Limb (tissue), 2 donors: Measurements from ENCODE around the gene SBF2.

Experiments
- DNase-seq, 2 donors: peaks; one replicate each; pipeline ENCODE4 v3.0.0-alpha.2; 2016; ENCODE audit errors: extremely low spot score in 2 of 2

Gene SBF2

DNA sequence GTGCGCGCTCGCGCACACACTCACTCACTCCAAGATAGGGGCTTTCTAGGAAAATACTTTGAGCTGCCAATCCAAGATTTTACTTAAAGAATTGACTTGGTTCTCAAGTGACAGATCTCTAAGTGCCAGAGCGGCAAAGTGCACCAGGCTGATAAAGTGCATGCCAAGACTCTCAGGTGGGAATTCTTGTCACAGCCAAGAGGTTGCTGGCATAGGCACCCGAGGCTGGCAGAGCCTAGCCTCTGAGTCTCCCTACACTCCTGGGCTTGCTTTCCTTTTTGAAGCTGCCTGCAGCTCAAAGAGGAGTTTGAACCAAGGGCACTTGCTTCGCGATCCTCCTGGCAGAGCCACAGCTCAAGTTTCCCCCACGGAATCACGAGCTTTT lies 8.3 kb upstream of the SBF2 start:
- no peak for DNase-seq

DNA sequence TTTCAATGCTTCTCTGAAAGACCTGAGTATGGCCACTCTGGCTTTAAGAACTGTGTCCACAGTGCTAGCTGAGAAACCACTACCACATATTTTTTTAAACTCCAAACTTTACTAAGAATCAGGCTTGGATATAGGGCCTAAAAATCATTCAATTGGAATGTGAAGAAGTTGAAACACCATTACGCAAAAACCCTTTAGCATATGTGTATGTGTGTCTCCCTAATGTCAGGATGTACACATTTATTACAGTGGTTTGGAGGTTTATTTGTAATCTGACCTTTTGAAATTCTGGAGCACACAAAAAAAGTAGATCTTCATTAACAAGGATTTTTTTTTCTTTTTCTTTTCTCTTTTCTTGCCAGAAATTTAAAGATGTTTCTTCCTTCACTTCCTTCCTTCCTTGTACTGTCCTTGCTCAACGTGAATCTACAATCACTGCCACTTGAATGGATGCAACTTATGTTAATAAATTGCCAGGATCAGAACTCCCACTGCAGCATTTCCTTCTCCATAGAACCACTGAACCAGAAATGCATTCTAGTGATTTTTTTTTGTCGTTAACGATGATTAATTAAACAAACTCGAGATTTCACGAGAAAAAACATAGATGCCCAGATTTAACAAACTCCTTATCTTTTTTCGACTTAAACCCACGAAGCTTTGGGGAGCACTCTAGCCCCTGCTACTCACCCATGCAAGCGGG lies 7.8 kb upstream of the SBF2 start:
- no peak for DNase-seq

GRCh38 chr11:10298342-10298741 lies 4.3 kb upstream of the SBF2 start:
- DNase-seq: no peak

DNA sequence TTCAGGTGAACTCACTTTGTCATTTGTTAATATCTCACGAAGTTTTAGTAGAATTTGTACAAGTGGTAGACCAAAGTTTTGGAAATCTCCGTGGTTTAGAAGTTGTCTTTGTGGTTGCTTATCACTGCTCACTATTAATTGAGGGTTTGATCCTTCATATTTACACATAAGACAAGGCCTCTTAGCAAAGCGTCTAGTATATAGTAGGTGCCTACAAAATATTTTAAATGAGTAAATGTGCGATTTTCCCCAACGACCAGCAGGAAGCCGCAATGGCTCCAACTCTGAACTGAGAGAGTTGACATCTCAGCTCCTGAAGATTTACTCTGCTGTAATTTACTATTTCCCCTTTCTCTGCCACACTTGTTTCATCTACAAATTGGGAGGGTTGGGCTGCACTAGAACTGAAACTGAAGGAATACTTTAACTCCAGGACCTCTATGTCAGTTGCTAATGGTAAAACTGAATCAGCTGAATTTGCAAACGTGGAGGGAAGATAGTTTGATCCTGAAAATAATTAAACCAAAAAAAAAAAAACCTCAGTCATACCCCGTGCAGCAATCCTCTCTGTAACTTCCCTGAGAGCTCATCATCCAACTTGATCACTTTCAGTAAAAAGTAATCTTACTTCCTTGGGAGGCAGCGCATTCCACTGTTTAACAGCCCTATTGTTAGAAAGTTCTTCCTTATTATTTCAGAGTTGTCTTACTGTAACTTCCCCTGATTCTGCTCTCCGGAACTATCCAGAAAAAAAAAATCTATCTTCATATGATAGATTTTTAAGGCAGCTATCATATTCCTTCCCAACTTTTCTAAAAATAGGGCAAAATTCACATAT lies 1.3 kb upstream of the SBF2 start:
- DNase-seq: no peak

GRCh38 chr11:10294290-10294953 lies 403 bp upstream of the SBF2 start:
- DNase-seq: no peak

DNA sequence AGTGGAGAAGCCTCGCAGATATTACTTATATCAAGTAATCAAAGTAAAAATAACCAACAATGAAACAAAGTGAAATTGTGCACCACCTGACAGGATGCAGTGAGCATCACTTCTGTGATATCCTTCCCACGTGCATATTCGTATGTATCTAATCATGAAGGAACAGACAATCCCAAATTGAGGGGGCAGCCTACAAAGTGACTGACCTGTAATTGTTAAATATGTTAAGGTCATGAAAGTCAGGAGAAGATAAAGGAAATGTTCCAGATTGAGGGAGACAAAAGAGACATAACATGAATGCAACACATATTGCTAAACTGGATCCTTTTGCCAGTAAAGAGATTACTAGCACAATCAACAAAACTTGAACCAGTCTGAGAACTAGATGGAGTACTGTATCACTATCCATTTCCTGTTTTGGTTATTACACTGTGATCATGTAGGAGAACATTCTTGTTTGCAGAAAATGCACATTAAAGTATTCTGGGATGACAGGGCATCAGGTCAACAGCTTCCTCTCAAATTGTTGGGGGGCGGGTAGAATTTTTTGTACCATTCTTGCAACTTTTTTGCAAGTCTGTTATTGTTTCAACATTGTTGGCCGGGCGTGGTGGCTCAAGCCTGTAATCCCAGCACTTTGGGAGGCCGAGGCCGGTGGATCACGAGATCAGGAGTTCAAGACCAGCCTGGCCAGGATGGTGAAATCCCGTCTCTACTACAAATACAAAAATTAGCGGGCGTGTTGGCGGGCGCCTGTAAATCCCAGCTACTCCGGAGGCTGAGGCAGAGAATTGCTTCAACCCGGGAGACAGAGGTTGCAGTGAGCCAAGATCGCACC lies 2.0 kb downstream of the SBF2 start:
- DNase-seq: no peak

GRCh38 chr11:10289765-10290380 lies 4.1 kb downstream of the SBF2 start:
- DNase-seq: no peak

GRCh38 chr11:10288881-10289764 lies 4.9 kb downstream of the SBF2 start:
- DNase-seq: no peak

DNA sequence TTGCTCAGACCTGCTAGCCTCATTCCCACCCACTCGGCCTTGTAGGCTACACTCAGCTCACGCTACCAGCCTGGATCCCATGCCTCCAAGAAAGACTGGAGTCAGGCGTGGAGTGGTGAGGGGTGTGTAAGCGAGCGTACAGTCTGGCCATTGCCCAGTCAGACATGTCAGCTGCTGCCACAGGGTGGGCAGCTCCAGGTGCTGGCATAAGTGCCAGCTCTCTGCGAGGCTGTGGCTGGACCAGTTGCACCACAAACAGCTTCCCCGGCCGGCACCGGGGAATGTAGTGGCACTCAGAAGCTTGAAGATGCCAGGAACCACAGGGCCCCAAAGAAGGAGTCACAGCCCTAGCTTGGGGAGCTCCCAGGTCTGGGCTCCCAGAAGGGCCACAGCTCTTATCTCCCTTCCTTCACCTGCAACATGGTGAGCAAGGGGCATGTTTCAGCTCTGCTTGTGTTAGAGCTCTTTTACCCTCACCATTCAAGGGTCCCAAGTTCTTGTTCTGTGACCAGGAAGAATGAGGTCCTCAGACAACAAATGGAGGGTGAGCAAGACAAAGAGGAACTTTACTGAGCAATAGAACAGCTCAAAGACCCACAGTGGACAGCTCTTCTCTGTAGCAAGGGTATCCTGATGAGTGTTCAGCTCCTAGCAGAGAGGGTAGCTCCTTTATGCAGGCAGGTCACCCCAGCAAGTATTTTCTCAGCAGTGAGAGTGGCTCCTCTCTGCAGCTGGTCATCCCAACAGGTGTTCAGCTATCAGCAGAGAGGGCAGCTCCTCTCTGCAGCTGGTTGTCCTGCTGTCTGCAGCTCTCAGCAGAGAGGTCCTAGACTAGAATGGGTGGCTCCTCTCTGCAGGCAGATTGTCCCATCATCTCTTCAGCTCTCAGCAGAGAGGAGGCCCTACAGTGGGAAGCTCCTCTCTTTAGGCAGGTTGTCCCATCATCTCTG lies 6.0 kb downstream of the SBF2 start:
- DNase-seq: no peak

DNA sequence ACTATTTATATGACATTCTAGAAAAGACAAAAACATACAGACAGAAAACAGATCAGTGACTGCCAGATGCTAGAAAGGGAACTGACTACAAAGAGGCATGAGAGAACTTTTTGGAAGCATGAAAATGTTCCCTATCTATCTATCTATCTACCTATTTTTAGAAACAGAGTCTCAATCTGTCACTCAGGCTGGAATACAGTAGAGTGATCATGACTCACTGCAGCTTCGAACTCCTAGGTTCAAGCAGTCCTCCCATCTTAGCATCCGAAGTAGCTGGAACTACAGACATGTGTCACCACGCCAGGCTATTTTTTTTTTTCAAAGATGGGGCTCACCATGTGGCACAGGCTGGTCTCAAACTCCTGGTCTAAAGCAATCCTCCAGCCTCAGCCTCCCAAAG lies 6.9 kb downstream of the SBF2 start:
- no peak for DNase-seq

DNA sequence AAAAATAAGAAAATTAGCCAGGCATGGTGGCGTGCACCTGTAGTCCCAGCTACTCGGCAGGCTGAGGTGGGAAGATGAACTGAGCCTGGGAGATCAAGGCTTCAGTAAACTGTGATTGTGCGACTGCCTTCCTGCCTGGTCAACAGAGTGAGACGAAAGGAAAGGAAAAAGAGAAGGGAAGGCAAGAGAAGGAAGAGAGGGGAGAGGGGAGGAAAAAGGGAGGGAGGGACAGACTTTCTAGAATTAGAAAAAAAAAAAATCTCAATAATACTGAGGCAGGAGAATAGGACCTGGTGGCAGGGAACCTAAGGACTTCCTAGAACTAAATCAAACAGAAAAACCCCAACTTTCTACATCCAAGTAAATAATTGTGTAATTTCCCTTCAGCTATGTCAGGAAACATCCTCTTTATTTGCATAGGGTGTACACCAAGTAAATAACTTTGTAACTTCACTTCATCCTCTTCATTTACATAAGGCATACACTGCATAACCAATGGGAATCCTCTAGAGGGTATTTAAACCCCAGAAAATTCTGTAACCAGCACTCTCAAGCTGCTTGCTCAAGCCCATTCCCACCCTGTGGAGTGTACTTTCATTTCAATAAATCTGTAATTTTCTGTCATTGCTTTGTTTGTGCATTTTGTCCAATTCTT lies 8.7 kb downstream of the SBF2 start:
- no peak for DNase-seq

GRCh38 chr11:10283991-10284390 lies 10.0 kb downstream of the SBF2 start:
- no peak for DNase-seq

- DNase-seq: no peak
Observed at GRCh38 chr11:10282117-10282516, 11.9 kb downstream of the SBF2 start.

DNA sequence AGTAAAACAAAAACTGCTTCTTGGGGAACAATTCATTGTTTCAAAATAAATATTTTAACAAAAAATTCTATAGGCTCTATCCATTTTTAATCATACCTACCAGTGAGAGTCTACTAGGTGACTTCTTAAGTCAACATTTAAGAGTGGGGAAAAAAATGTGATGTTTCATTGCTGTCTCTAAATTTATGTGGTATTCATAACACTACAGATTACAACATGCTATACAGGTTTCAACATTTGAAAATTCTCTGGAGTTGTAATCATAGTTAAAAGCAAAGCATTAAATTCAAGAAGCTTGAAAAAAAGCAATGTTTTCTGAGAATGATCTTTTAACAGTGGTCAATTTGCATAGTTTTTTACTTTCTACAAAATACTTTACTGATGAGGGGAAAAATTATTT lies 18.3 kb downstream of the SBF2 start:
- DNase-seq: no peak

DNA sequence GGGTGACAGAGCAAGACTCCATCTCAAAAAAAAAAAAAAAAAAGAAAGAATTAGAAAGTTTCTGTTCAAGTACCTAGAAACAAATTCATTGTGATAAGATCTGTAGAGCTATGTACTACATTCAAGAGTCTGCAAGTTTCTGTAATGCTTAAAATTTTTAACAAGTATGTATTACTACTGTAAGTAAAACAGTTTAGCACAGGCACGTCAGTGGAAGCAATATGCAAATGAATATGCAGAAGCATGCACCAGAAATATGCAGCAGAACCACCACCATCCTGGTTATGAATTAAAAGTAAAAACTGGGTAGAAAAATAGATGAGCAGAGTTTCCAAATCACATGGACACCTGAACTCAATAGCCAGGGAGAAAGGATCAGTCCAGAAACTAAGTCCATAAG lies 19.3 kb downstream of the SBF2 start:
- DNase-seq: no peak

DNA sequence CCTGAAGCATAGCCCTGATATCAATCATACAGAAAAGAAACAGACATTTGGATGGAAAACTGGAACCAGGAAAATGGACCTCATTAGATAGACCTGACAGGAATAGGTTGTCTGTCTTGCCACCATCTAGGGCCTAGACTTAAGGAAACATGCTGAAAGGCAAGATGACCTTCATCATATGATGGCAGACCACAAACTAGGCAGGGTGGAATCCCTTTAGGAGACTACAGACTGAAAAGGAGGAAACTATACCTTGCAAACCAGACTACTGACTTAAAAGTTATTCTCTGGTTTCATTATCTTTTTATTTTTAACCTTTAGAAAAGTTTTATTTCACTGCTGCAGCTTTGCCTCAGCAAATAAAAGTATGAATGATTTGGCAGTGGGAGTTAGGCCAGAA lies 20.3 kb downstream of the SBF2 start:
- no peak for DNase-seq

- no peak for DNase-seq
Observed at GRCh38 chr11:10272132-10272531, 21.9 kb downstream of the SBF2 start.

DNA sequence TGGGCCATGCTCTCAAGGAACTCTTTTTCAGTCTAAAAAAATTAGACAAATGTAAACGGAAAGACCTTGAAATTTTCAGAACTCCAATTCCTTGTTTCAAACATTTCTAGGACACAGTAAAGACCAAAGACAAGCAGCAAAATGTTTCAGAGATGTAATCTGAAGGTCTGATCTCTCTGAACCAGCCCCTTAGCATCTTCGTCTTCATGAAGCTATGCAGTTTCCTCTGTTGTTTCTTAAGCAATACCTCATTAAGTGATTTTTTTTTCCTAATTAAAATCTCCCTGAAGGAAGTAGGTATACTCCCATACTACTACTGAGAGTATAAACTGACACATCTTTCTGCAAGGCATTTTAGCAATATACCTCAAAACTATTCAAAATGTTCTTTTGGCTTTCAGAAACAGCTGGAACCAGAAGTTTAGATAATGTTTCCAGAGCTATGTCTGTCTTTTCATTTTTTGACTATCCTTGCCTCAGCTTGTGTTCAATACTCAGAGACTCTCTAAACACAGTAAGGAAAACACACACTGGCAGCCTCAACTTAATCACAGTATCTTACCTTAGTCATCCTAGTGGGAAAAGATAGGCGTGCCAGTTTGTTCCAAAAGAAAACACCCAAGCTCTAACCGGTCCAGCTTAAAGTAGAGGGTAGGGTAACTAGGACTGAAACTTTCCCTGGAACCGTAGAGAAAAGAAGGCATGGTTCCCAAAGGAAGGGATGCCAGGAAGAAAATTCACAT lies 25.1 kb downstream of the SBF2 start:
- DNase-seq: no peak
